A673 (cell line): ENCODE results near the gene PTGDS.

ENCODE experiments used
- CTCF ChIP-seq: fragments of 300-800, 200-600 bp; sonication (generic); conservative IDR thresholded peaks from 2 replicates; pipeline ENCODE4 v1.5.1; 2017; ENCODE audit warnings: low read depth, mild to moderate bottlenecking, antibody characterized with exemption, low read length, moderate library complexity, mixed read lengths
- EZH2 ChIP-seq: fragments of 200-600 bp; sonication (generic); IDR thresholded peaks from 2 replicates; pipeline ENCODE4 v1.6.1; 2017; ENCODE audit warnings: borderline replicate concordance, low read depth, mild to moderate bottlenecking, mixed read lengths, antibody characterized with exemption, low read length; ENCODE audit not compliant: poor library complexity, severe bottlenecking

GRCh38 chr9:136961279-136962065 is 15.8 kb upstream of the PTGDS start:
- TF ChIP-seq CTCF (no peak), EZH2 (no peak)
